GM11168 (cell line): Measurements from ENCODE around the gene PILRA.
"Not testable (repeated sequence)": the region's sequence is repeated elsewhere in the genome, so short reads cannot be mapped to it uniquely, and the experiment has no call there.

Experiments
- in situ Hi-C: fragments of 300-500 bp; cut with MboI; formaldehyde crosslinking; loops from one replicate; pipeline ENCODE4 v1.12.0; 2022; ENCODE audit warnings: low sequenced_read_pairs; ENCODE audit not compliant: unreplicated experiment

PILRA gene

GRCh38 chr7:100356416-100357068, 16.7 kb upstream of the PILRA start:
- in situ Hi-C loops = loop anchor here (10.0 kb wide), 1 partner anchor 48 kb away; no protein-coding TSS in a partner anchor

GRCh38 chr7:100357131-100357561, 16.1 kb upstream of the PILRA start:
- in situ Hi-C loops = loop anchor here (10.0 kb wide), 1 partner anchor 48 kb away; no protein-coding TSS in a partner anchor

- in situ Hi-C loops = loop anchor here (10.0 kb wide), 1 partner anchor 47 kb away; no protein-coding TSS in a partner anchor
Observed at GRCh38 chr7:100358027-100358856, 15.0 kb upstream of the PILRA start, which contains the start of gene PILRB. Gene PILRB, plus strand, starts transcription at chr7:100358117. Its CDS starts 186 bp downstream, at chr7:100358303.

GRCh38 chr7:100358857-100359212, 14.5 kb upstream of the PILRA start:
- in situ Hi-C loops = loop anchor here (10.0 kb wide), 1 partner anchor 46 kb away; no protein-coding TSS in a partner anchor

- in situ Hi-C loops = no loop called here
Observed at GRCh38 chr7:100360135-100360854, 13.0 kb upstream of the PILRA start.

- in situ Hi-C loops = no loop called here
Observed at GRCh38 chr7:100363098-100363497, 10.2 kb upstream of the PILRA start.

- in situ Hi-C loops = not testable (repeated sequence)
Observed at GRCh38 chr7:100363797-100364196, 9.5 kb upstream of the PILRA start.

GRCh38 chr7:100364480-100364879, 8.8 kb upstream of the PILRA start:
- in situ Hi-C loops = no loop called here

- in situ Hi-C loops = not testable (repeated sequence)
Observed at GRCh38 chr7:100365998-100366367, 7.3 kb upstream of the PILRA start.

- in situ Hi-C loops = no loop called here
Observed at GRCh38 chr7:100366411-100367250, 6.7 kb upstream of the PILRA start.

- in situ Hi-C loops = no loop called here
Observed at GRCh38 chr7:100367251-100367620, 6.1 kb upstream of the PILRA start.

GRCh38 chr7:100367676-100368613, 5.3 kb upstream of the PILRA start:
- in situ Hi-C loops = no loop called here

GRCh38 chr7:100369105-100369504, 4.2 kb upstream of the PILRA start:
- in situ Hi-C loops = no loop called here

GRCh38 chr7:100370303-100370702, 3.0 kb upstream of the PILRA start:
- in situ Hi-C loops = loop anchor here (5.0 kb wide), 1 partner anchor 37 kb away; no protein-coding TSS in a partner anchor

GRCh38 chr7:100370746-100371145, 2.5 kb upstream of the PILRA start:
- in situ Hi-C loops = loop anchor here (5.0 kb wide), 1 partner anchor 37 kb away; no protein-coding TSS in a partner anchor

- in situ Hi-C loops = loop anchor here (5.0 kb wide), 1 partner anchor 36 kb away; no protein-coding TSS in a partner anchor
Observed at GRCh38 chr7:100371561-100372171, 1.6 kb upstream of the PILRA start.

GRCh38 chr7:100372256-100372655, 1.0 kb upstream of the PILRA start:
- in situ Hi-C loops = loop anchor here (5.0 kb wide), 1 partner anchor 35 kb away; no protein-coding TSS in a partner anchor

GRCh38 chr7:100372694-100373093, 593 bp upstream of the PILRA start:
- in situ Hi-C loops = loop anchor here (5.0 kb wide), 1 partner anchor 35 kb away; no protein-coding TSS in a partner anchor
